GM23338 (cell line): ENCODE data around the gene BPIFB6. TPM values are rescaled to one million over a fixed set of nuclear protein-coding genes. Genes with fewer than 3 reads are reported as not detected.

ENCODE experiments used
- ATAC-seq: fragments of 200-7000 bp; cut with Tn5 transposase; 3 replicates; pipeline ENCODE4 v1.9.1; 2020
- DNase-seq: peaks from one replicate; pipeline ENCODE4 v3.0.0-alpha.2; 2015; ENCODE audit warnings: low spot score
- H2AFZ ChIP-seq: fragments of 200-600 bp; sonication (generic); 2 replicates; pipeline ENCODE4 v1.8.0; 2016; ENCODE audit warnings: antibody characterized with exemption, mild to moderate bottlenecking, moderate library complexity
- H3F3A ChIP-seq: fragments of 200-600 bp; sonication (generic); replicated peaks from 2 replicates; pipeline ENCODE4 v1.8.0; 2017; ENCODE audit warnings: antibody characterized with exemption, mixed run types, low read depth
- H3K27ac ChIP-seq: fragments of 200-600 bp; sonication (generic); 2 replicates; pipeline ENCODE4 v1.6.1; 2016; ENCODE audit warnings: low read depth
- H3K27me3 ChIP-seq: fragments of 200-600 bp; sonication (generic); 2 replicates; pipeline ENCODE4 v1.8.0; 2016; ENCODE audit warnings: mild to moderate bottlenecking, mixed run types, moderate library complexity; ENCODE audit not compliant: insufficient read depth
- H3K36me3 ChIP-seq: fragments of 200-600 bp; sonication (generic); 2 replicates; pipeline ENCODE4 v1.8.0; 2016; ENCODE audit warnings: mild to moderate bottlenecking; ENCODE audit not compliant: insufficient read depth
- H3K4me1 ChIP-seq: fragments of 200-600 bp; sonication (generic); 2 replicates; pipeline ENCODE4 v1.8.0; 2016; ENCODE audit warnings: mild to moderate bottlenecking, moderate library complexity; ENCODE audit not compliant: insufficient read depth
- H3K4me2 ChIP-seq: fragments of 200-600 bp; sonication (generic); 2 replicates; pipeline ENCODE4 v1.7.1; 2017; ENCODE audit warnings: mixed run types
- H3K4me3 ChIP-seq: fragments of 200-600 bp; sonication (generic); 2 replicates; pipeline ENCODE4 v1.6.1; 2016; ENCODE audit warnings: mixed run types
- H3K79me2 ChIP-seq: fragments of 200-600 bp; sonication (generic); replicated peaks from 2 replicates; pipeline ENCODE4 v1.8.0; 2017; ENCODE audit warnings: mild to moderate bottlenecking; ENCODE audit not compliant: insufficient read depth
- H3K9me2 ChIP-seq: fragments of 200-600 bp; sonication (generic); 2 replicates; pipeline ENCODE4 v1.8.0; 2017; ENCODE audit not compliant: insufficient read depth
- H4K20me1 ChIP-seq: fragments of 200-600 bp; sonication (generic); replicated peaks from 2 replicates; pipeline ENCODE4 v1.8.0; 2017; ENCODE audit warnings: mild to moderate bottlenecking; ENCODE audit not compliant: insufficient read depth
- H3K27ac Mint-ChIP-seq: 2 replicates; pipeline ENCODE4 v1.8.0; 2020; ENCODE audit warnings: inconsistent platforms, mild to moderate bottlenecking, moderate library complexity, mixed read lengths
- H3K27me3 Mint-ChIP-seq: 3 replicates; pipeline ENCODE4 v1.8.0; 2022; ENCODE audit warnings: low read depth, mild to moderate bottlenecking, moderate library complexity, mixed read lengths, inconsistent platforms; ENCODE audit not compliant: insufficient read depth, poor library complexity
- H3K36me3 Mint-ChIP-seq: 3 replicates; pipeline ENCODE4 v1.8.0; 2021; ENCODE audit warnings: low read depth, mild to moderate bottlenecking, inconsistent platforms, moderate library complexity, mixed read lengths
- H3K4me1 Mint-ChIP-seq: 3 replicates; pipeline ENCODE4 v1.8.0; 2020; ENCODE audit warnings: mild to moderate bottlenecking, inconsistent platforms, mixed read lengths
- H3K4me3 Mint-ChIP-seq: 3 replicates; pipeline ENCODE4 v1.8.0; 2021; ENCODE audit warnings: moderate library complexity, mild to moderate bottlenecking, inconsistent platforms, mixed read lengths
- H3K9me3 Mint-ChIP-seq: 3 replicates; pipeline ENCODE4 v1.8.0; 2020; ENCODE audit warnings: moderate library complexity, mild to moderate bottlenecking, inconsistent platforms, mixed read lengths
- CREB1 ChIP-seq: fragments of 250-450 bp; sonication (Bioruptor Pico); IDR thresholded peaks from 2 replicates; pipeline ENCODE4 v1.5.0; 2020; ENCODE audit warnings: low read depth, mild to moderate bottlenecking, moderate library complexity
- CTCF ChIP-seq, 2 experiments: fragments of 200-600 bp in 1 of 2; sonication (generic) in 1 of 2; conservative IDR thresholded peaks; 2 replicates each; pipeline versions ENCODE4 v1.5.1 to v1.6.1; 2016 to 2017; ENCODE audit warnings: antibody characterized with exemption in 2 of 2, low read depth in 2 of 2, mild to moderate bottlenecking in 2 of 2, moderate library complexity in 1 of 2
- ETS1 ChIP-seq: IDR thresholded peaks from 2 replicates; pipeline ENCODE4 v1.6.1; 2016; ENCODE audit warnings: antibody characterized with exemption
- EZH2 ChIP-seq: fragments of 200-600 bp; sonication (generic); IDR thresholded peaks from one replicate; pipeline ENCODE4 v1.8.0; 2017; ENCODE audit warnings: antibody characterized with exemption, mild to moderate bottlenecking, low read depth; ENCODE audit not compliant: unreplicated experiment
- EZH2phosphoT487 ChIP-seq: fragments of 200-600 bp; sonication (generic); IDR thresholded peaks from one replicate; pipeline ENCODE4 v1.8.1; 2018; ENCODE audit warnings: antibody characterized with exemption; ENCODE audit not compliant: unreplicated experiment
- JUNB ChIP-seq: IDR thresholded peaks from one replicate; pipeline ENCODE4 v1.6.1; 2016; ENCODE audit warnings: antibody characterized with exemption; ENCODE audit not compliant: unreplicated experiment
- NANOG ChIP-seq: IDR thresholded peaks from 2 replicates; pipeline ENCODE4 v1.6.1; 2016; ENCODE audit warnings: antibody characterized with exemption, borderline replicate concordance
- POLR2AphosphoS5 ChIP-seq: IDR thresholded peaks from 2 replicates; pipeline ENCODE4 v1.6.1; 2016; ENCODE audit warnings: antibody characterized with exemption, low read depth
- REST ChIP-seq: IDR thresholded peaks from one replicate; pipeline ENCODE4 v1.6.1; 2018; ENCODE audit warnings: antibody characterized with exemption; ENCODE audit not compliant: unreplicated experiment
- STAT1 ChIP-seq: IDR thresholded peaks from one replicate; pipeline ENCODE4 v1.6.1; 2016; ENCODE audit warnings: antibody characterized with exemption; ENCODE audit not compliant: unreplicated experiment
- ZNF114 ChIP-seq: fragments of 250-450 bp; sonication (Bioruptor Pico); IDR thresholded peaks from 2 replicates; pipeline ENCODE4 v1.5.0; 2020; ENCODE audit warnings: mild to moderate bottlenecking, moderate library complexity
- ZNF331 ChIP-seq: fragments of 250-450 bp; sonication (Bioruptor Pico); IDR thresholded peaks from 2 replicates; pipeline ENCODE4 v1.5.0; 2020; ENCODE audit warnings: low read depth, mild to moderate bottlenecking, moderate library complexity
- ZNF462 ChIP-seq: fragments of 250-450 bp; sonication (Bioruptor Pico); IDR thresholded peaks from 2 replicates; pipeline ENCODE4 v1.5.0; 2020; ENCODE audit warnings: mild to moderate bottlenecking, moderate library complexity
- polyA plus RNA-seq: library from polyadenylated mRNA; unstranded; fragments of >200 nt; fragmentation: Nextera tagmentation; extraction: Ambion mirVana; gene quantifications from 2 replicates; pipeline ENCODE4 v1.2.1, GENCODE V29; 2016
- total RNA-seq: library from RNA; depleted of rRNA; stranded (reverse); fragments of >200 nt; shearing (Covaris generic); gene quantifications from 2 replicates; pipeline ENCODE4 v1.2.3, GENCODE V29; 2014

The BPIFB6 gene
- total and polyA plus RNA-seq, 2 experiments from 2014 or later, result not detected

- Mint-ChIP-seq H3K27ac (no peak overlapping the region), H3K36me3 (no peaks in the 10 kb centered on the region), H3K4me3 (no peak overlapping the region), H3K27me3 (peaks cover 3% of the 10 kb centered on the region), H3K9me3 (no peaks in the 10 kb centered on the region; the same call in 2 of the 3 replicates), H3K4me1 (no peaks in the 10 kb centered on the region)
- Histone ChIP-seq H3K4me2 (no peak overlapping the region), H3K27ac (no peak overlapping the region), H3K9me2 (no peaks in the 10 kb centered on the region; the same call in 1 of the 2 replicates), H2AFZ (peak overlapping the region; percentile 25; the same call in 1 of the 2 replicates), H3K79me2 (no peaks in the 10 kb centered on the region), H3K4me1 (no peaks in the 10 kb centered on the region), H3K4me3 (no peak overlapping the region), H3K36me3 (no peaks in the 10 kb centered on the region), H3F3A (no peaks in the 10 kb centered on the region), H3K27me3 (no peaks in the 10 kb centered on the region), H4K20me1 (0 out of 2 replicates have a peak, but pooled peaks cover 2% of the 10 kb centered on the region)
- TF ChIP-seq POLR2AphosphoS5 (no peak), ZNF462 (CRISPR knock-in tag) (no peak), EZH2 (no peak), JUNB (no peak), ZNF331 (no peak), ZNF114 (no peak), EZH2phosphoT487 (no peak), CTCF (conservative IDR thresholded peaks at IDR 0.05; ENCODE audit: low read depth in 2 of 2) (no peak), REST (no peak), STAT1 (no peak), NANOG (no peak), ETS1 (no peak), CREB1 (CRISPR knock-in tag) (no peak)
- DNase-seq (no peak), ATAC-seq (no peak)
These were observed 37.9 kb upstream of the BPIFB6 start for GRCh38 chr20:32993496-32994050.
